HG02571 (cell line): ENCODE measurements around the gene CCDC43.

Experiments
- ATAC-seq: cut with Tn5 transposase; IDR thresholded peaks from one replicate; pipeline ENCODE4 v1.9.1; 2021; ENCODE audit warnings: mild to moderate bottlenecking, moderate library complexity; ENCODE audit not compliant: unreplicated experiment

The CCDC43 gene

GRCh38 chr17:44627513-44628242 is 61.9 kb downstream of the CCDC43 start:
- no peak for ATAC-seq
